H9 (cell line): Measurements from ENCODE around the gene SMAD7. TPM values are rescaled to one million over a fixed set of nuclear protein-coding genes. Genes with fewer than 3 reads are reported as not detected.

Source experiments
- DNase-seq: peaks from one replicate; pipeline ENCODE4 v3.0.0-alpha.2; 2017
- H2AFZ ChIP-seq: one replicate; pipeline ENCODE4 v1.6.1; 2013; ENCODE audit warnings: mild to moderate bottlenecking, low read length, control low read depth, moderate library complexity
- H2AK5ac ChIP-seq: 2 replicates; pipeline ENCODE4 v1.6.1; 2013; ENCODE audit warnings: low read length, control low read depth, mixed read lengths; ENCODE audit not compliant: insufficient read length
- H2BK120ac ChIP-seq: one replicate; pipeline ENCODE4 v1.6.1; 2013; ENCODE audit warnings: low read depth, mild to moderate bottlenecking, low read length, control low read depth, inconsistent platforms; ENCODE audit not compliant: poor library complexity, severe bottlenecking
- H2BK12ac ChIP-seq: 2 replicates; pipeline ENCODE4 v1.6.1; 2013; ENCODE audit warnings: low read length, control low read depth, mixed read lengths, low read depth; ENCODE audit not compliant: insufficient read length
- H2BK15ac ChIP-seq: 2 replicates; pipeline ENCODE4 v1.6.1; 2013; ENCODE audit warnings: low read depth, low read length, control low read depth
- H2BK20ac ChIP-seq: one replicate; pipeline ENCODE4 v1.6.1; 2013; ENCODE audit warnings: low read depth, mild to moderate bottlenecking, low read length, control low read depth, inconsistent platforms; ENCODE audit not compliant: poor library complexity, severe bottlenecking
- H2BK5ac ChIP-seq: 2 replicates; pipeline ENCODE4 v1.6.1; 2013; ENCODE audit warnings: low read length, control low read depth, mixed read lengths; ENCODE audit not compliant: insufficient read length
- H3K14ac ChIP-seq: 2 replicates; pipeline ENCODE4 v1.6.1; 2013; ENCODE audit warnings: low read length, control low read depth; ENCODE audit not compliant: insufficient read depth
- H3K18ac ChIP-seq: 2 replicates; pipeline ENCODE4 v1.6.1; 2013; ENCODE audit warnings: low read depth, mild to moderate bottlenecking, mixed read lengths, low read length, control low read depth; ENCODE audit not compliant: insufficient read length
- H3K23ac ChIP-seq: 2 replicates; pipeline ENCODE4 v1.6.1; 2013; ENCODE audit warnings: low read length, control low read depth, mixed read lengths, low read depth; ENCODE audit not compliant: insufficient read length
- H3K23me2 ChIP-seq: 2 replicates; pipeline ENCODE4 v1.6.1; 2013; ENCODE audit warnings: low read depth, mild to moderate bottlenecking, mixed read lengths, low read length, control low read depth; ENCODE audit not compliant: insufficient read length, poor library complexity, severe bottlenecking
- H3K27ac ChIP-seq: 2 replicates; pipeline ENCODE4 v1.5.1; 2013; ENCODE audit warnings: low read length, control low read depth, mixed read lengths, low read depth; ENCODE audit not compliant: insufficient read length
- H3K27me3 ChIP-seq: 2 replicates; pipeline ENCODE4 v1.6.1; 2013; ENCODE audit warnings: low read length, control low read depth, inconsistent platforms; ENCODE audit not compliant: insufficient read depth
- H3K4ac ChIP-seq: 2 replicates; pipeline ENCODE4 v1.6.1; 2013; ENCODE audit warnings: low read depth, mild to moderate bottlenecking, control low read depth, inconsistent platforms, low read length, moderate library complexity
- H3K4me1 ChIP-seq: 2 replicates; pipeline ENCODE4 v1.6.1; 2013; ENCODE audit warnings: low read length, control low read depth, inconsistent platforms; ENCODE audit not compliant: insufficient read depth
- H3K4me2 ChIP-seq: 2 replicates; pipeline ENCODE4 v1.6.1; 2013; ENCODE audit warnings: low read length, control low read depth, mixed read lengths; ENCODE audit not compliant: insufficient read length, insufficient read depth
- H3K56ac ChIP-seq: 2 replicates; pipeline ENCODE4 v1.6.1; 2013; ENCODE audit warnings: low read depth, mild to moderate bottlenecking, mixed read lengths, low read length, control low read depth; ENCODE audit not compliant: insufficient read length
- H3K79me1 ChIP-seq: 2 replicates; pipeline ENCODE4 v1.6.1; 2013; ENCODE audit warnings: low read depth, mild to moderate bottlenecking, moderate library complexity, low read length, control low read depth, inconsistent platforms; ENCODE audit not compliant: insufficient read depth, poor library complexity, severe bottlenecking
- H3K79me2 ChIP-seq: 2 replicates; pipeline ENCODE4 v1.6.1; 2013; ENCODE audit warnings: low read length, control low read depth, inconsistent platforms; ENCODE audit not compliant: insufficient read depth
- H3K9ac ChIP-seq: 2 replicates; pipeline ENCODE4 v1.6.1; 2013; ENCODE audit warnings: low read length, control low read depth, mixed read lengths; ENCODE audit not compliant: insufficient read length; ENCODE audit errors: extremely low read depth
- H3K9me3 ChIP-seq: one replicate; pipeline ENCODE4 v1.6.1; 2013; ENCODE audit warnings: low read depth, low read length, inconsistent platforms; ENCODE audit not compliant: control insufficient read depth
- H3T11ph ChIP-seq: one replicate; pipeline ENCODE4 v1.6.1; 2013; ENCODE audit warnings: mild to moderate bottlenecking, low read length, control low read depth, inconsistent platforms
- H4K20me1 ChIP-seq: one replicate; pipeline ENCODE4 v1.6.1; 2013; ENCODE audit not compliant: control insufficient read depth, insufficient read length, insufficient read depth
- H4K5ac ChIP-seq: 2 replicates; pipeline ENCODE4 v1.6.1; 2013; ENCODE audit warnings: low read depth, mild to moderate bottlenecking, mixed read lengths, low read length, control low read depth; ENCODE audit not compliant: insufficient read length
- H4K8ac ChIP-seq: replicated peaks from 2 replicates; pipeline ENCODE4 v1.6.1; 2013; ENCODE audit warnings: low read length, control low read depth, mixed read lengths, low read depth; ENCODE audit not compliant: insufficient read length
- H4K91ac ChIP-seq: 2 replicates; pipeline ENCODE4 v1.6.1; 2013; ENCODE audit warnings: low read depth, mild to moderate bottlenecking, moderate library complexity, mixed read lengths, low read length, control low read depth; ENCODE audit not compliant: insufficient read length
- H3K27ac Mint-ChIP-seq, 3 experiments: 2 replicates in 2 of 3; 3 replicates in 1 of 3; pipeline ENCODE4 v1.8.0; 2020 to 2021; ENCODE audit warnings: mixed read lengths in 3 of 3, mild to moderate bottlenecking in 1 of 3, moderate library complexity in 1 of 3
- H3K27me3 Mint-ChIP-seq: 2 replicates; pipeline ENCODE4 v1.8.0; 2021; ENCODE audit warnings: low read depth, mild to moderate bottlenecking, moderate library complexity, mixed read lengths
- H3K36me3 Mint-ChIP-seq, 3 experiments: 2 replicates in 2 of 3; 3 replicates in 1 of 3; pipeline ENCODE4 v1.8.0; 2020 to 2021; ENCODE audit warnings: low read depth in 3 of 3, mixed read lengths in 3 of 3; ENCODE audit not compliant: insufficient read depth in 1 of 3
- H3K4me1 Mint-ChIP-seq, 2 experiments: 2 replicates each; pipeline ENCODE4 v1.8.0; 2020; ENCODE audit warnings: mixed read lengths in 2 of 2
- H3K4me3 Mint-ChIP-seq, 2 experiments: 2 replicates in 1 of 2; 3 replicates in 1 of 2; pipeline ENCODE4 v1.8.0; 2020 to 2021; ENCODE audit warnings: mild to moderate bottlenecking in 2 of 2, mixed read lengths in 2 of 2, moderate library complexity in 1 of 2
- H3K9me3 Mint-ChIP-seq, 2 experiments: 2 replicates in 1 of 2; 3 replicates in 1 of 2; pipeline ENCODE4 v1.8.0; 2020; ENCODE audit warnings: mild to moderate bottlenecking in 2 of 2, mixed read lengths in 2 of 2, moderate library complexity in 1 of 2
- CTCF ChIP-seq: fragments of 200-600 bp; sonication (generic); conservative IDR thresholded peaks from 3 replicates; pipeline ENCODE4 v1.8.0; 2021; ENCODE audit warnings: antibody characterized with exemption, mild to moderate bottlenecking
- WGBS: extraction: QIAGEN DNeasy Blood & Tissue Kit; methylation state at CpG from one replicate; pipeline ENCODE4 v1.1.7; 2013; ENCODE audit warnings: missing lambda C conversion rate, low lambda C conversion rate, mixed read lengths; ENCODE audit not compliant: insufficient read length; ENCODE audit errors: extremely low coverage; 5-methylcytosine and 5-hydroxymethylcytosine counted together
- total RNA-seq: library from RNA; stranded (reverse); gene quantifications from 2 replicates; pipeline ENCODE4 v1.2.1, GENCODE V29; 2021

The SMAD7 gene
- total RNA-seq, 1 experiment from 2014 or later, result 27.7 TPM

GRCh38 chr18:48885924-48886400, 64.8 kb downstream of the SMAD7 start:
- peak overlapping the region in 1 of 3 experiments; percentile 30; a peak in 1 of 7 replicates for H3K27ac Mint-ChIP-seq
- H3K4me3 Mint-ChIP-seq, result no peak overlapping the region
- H3K27me3 Mint-ChIP-seq, result peaks cover 11% of the 10 kb centered on the region
- Histone ChIP-seq H2AK5ac (no peak overlapping the region), H3K79me2 (no peaks in the 10 kb centered on the region), H2BK20ac (no peak overlapping the region), H3K23ac (no peak overlapping the region), H3K27ac (no peak overlapping the region), H3K79me1 (no peaks in the 10 kb centered on the region), H3K18ac (no peak overlapping the region), H2BK12ac (no peak overlapping the region), H2AFZ (no peak overlapping the region), H3K4me1 (peaks cover 3% of the 10 kb centered on the region; the same call in 1 of the 2 replicates), H4K91ac (no peak overlapping the region), H4K20me1 (no peaks in the 10 kb centered on the region), H3K9ac (no peak overlapping the region), H4K5ac (no peak overlapping the region), H3K9me3 (no peaks in the 10 kb centered on the region), H2BK5ac (no peak overlapping the region), H4K8ac (no peak overlapping the region), H2BK15ac (no peak overlapping the region), H3T11ph (no peak overlapping the region), H3K14ac (no peak overlapping the region), H3K27me3 (no peaks in the 10 kb centered on the region), H3K4me2 (no peak overlapping the region), H2BK120ac (no peak overlapping the region), H3K4ac (no peak overlapping the region), H3K56ac (no peak overlapping the region), H3K23me2 (no peaks in the 10 kb centered on the region)
- no peak for DNase-seq
- peaks cover 25 to 34% of the 10 kb centered on the region in 2 experiments for H3K4me1 Mint-ChIP-seq
- WGBS, result no CpG with 5 or more reads among the region's 7 CpGs
- H3K9me3 Mint-ChIP-seq, result peaks cover 0 to 3% of the 10 kb centered on the region in 2 experiments; a peak in 2 of 5 replicates
- TF ChIP-seq CTCF, result no peak
- no peaks in the 10 kb centered on the region for H3K36me3 Mint-ChIP-seq
